Uterus (tissue), 4 donors: ENCODE results near the gene BMP2K. TPM values are rescaled to one million over a fixed set of nuclear protein-coding genes. Genes with fewer than 3 reads are reported as not detected.
"Not testable (repeated sequence)": the region's sequence is repeated elsewhere in the genome, so short reads cannot be mapped to it uniquely, and the experiment has no call there.

Experiments
- DNase-seq, 2 donors: peaks; one replicate each; pipeline ENCODE4 v3.0.0-alpha.2; 2019 to 2020
- H3K27ac ChIP-seq, 2 donors: fragments of 200-600 bp; sonication (generic); 1 replicate in 1 of 2; 2 replicates in 1 of 2; pipeline ENCODE4 v1.5.1; 2016 to 2018
- H3K27me3 ChIP-seq, 2 donors: fragments of 200-600 bp; sonication (generic); one replicate each; pipeline ENCODE4 v1.5.1; 2018 to 2019; ENCODE audit warnings: control low read depth in 1 of 2
- H3K36me3 ChIP-seq, 2 donors: fragments of 200-600 bp; sonication (generic); one replicate each; pipeline ENCODE4 v1.5.1; 2019; ENCODE audit warnings: control low read depth in 1 of 2
- H3K4me1 ChIP-seq, 2 donors: fragments of 200-600 bp; sonication (generic); one replicate each; pipeline ENCODE4 v1.5.1; 2018 to 2019; ENCODE audit warnings: control low read depth in 1 of 2
- H3K4me3 ChIP-seq, 2 donors: fragments of 200-600 bp; sonication (generic); 1 replicate in 1 of 2; 2 replicates in 1 of 2; pipeline ENCODE4 v1.5.1; 2018 to 2019; ENCODE audit warnings: mild to moderate bottlenecking in 1 of 2
- H3K9me3 ChIP-seq, 2 donors: fragments of 200-600 bp; sonication (generic); one replicate each; pipeline ENCODE4 v1.5.1; 2019; ENCODE audit warnings: control low read depth in 1 of 2
- CTCF ChIP-seq, 4 experiments: fragments of 200-600 bp in 2 of 4; fragments of 450-650 bp in 2 of 4; sonication (generic) in 2 of 4; IDR thresholded peaks; one replicate each; pipeline ENCODE4 v1.5.1; 2016 to 2019; ENCODE audit warnings: antibody characterized with exemption in 4 of 4, mild to moderate bottlenecking in 2 of 4, moderate library complexity in 1 of 4
- POLR2A ChIP-seq, 2 donors: fragments of 450-650 bp; IDR thresholded peaks; one replicate each; pipeline ENCODE4 v1.6.1; 2016; ENCODE audit warnings: antibody characterized with exemption in 2 of 2, mild to moderate bottlenecking in 1 of 2, moderate library complexity in 1 of 2
- intact Hi-C: fragments of 100-400 bp; cut with DNase I; formaldehyde crosslinking; loops from one replicate; pipeline ENCODE4 v1.15.1; 2023; ENCODE audit warnings: low total_unique reads
- total RNA-seq, 4 donors: library from RNA; depleted of rRNA in 3 of 4; stranded (reverse); fragments of >200 nt in 3 of 4; gene quantifications; one replicate each; pipeline versions ENCODE4 v1.1.0 to v1.2.4, GENCODE V29; 2014 to 2023
- donor health status: DM: yes; HTN: yes; CAD: no.

The BMP2K gene
- total RNA-seq, 4 donors from 2014 or later: 14.7 to 67.3 (median 29.2) TPM

DNA sequence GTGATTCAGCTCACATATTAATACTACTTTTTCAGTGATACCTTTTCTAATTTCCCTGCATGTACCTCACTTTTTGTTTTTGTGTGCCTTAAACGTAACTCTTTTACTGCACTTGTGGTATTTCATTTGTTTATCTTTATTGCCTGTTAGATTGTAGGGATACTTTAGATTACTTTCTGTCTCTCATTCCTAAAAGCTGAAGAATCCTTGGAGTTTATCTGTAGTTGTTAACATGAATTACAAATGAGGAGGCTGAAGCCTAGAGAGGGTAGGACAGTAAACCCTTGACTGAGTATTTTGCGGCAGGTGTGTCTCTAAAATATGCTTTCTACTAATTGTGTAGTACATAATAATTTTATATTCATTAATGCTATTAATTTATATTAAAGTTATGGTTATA, 34.9 kb downstream of the BMP2K start:
- no peak for DNase-seq
- Histone ChIP-seq H3K9me3 (peaks cover 0 to 3% of the 10 kb centered on the region in 2 donors), H3K4me3 (no peak overlapping the region), H3K4me1 (no peaks in the 10 kb centered on the region), H3K27ac (no peak overlapping the region), H3K27me3 (no peaks in the 10 kb centered on the region), H3K36me3 (no peaks in the 10 kb centered on the region)
- intact Hi-C loops: no loop called here
- no peak for TF ChIP-seq POLR2A (IDR thresholded peaks at IDR 0.05)
- no peak for TF ChIP-seq CTCF (IDR thresholded peaks at IDR 0.05)

DNA sequence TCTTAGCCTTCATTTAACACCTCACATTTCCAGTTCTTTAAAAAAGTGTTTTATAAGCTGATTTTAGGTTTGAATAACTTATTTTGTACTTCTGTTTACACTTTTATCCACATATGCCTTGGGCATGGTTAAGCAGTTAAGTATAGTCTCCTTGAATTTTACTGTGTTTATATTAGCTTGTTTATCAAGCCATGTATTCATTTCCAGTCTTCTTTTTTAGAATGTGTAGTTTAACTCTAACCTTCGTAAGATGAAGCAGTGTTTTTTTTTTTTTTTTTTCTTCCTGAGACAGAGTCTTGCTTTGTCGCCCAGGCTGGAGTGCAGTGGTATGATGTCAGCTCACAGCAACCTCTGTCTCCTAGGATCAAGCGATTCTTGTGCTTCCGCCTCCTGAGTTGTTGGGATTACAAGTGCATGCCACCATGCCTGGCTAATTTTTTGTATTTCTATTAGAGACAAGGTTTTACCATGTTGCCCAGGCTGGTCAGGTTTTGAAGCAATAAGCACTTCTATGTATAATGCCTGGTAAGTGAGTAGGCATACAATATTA, 42.5 kb downstream of the BMP2K start:
- no peak for TF ChIP-seq POLR2A (IDR thresholded peaks at IDR 0.05)
- TF ChIP-seq CTCF (IDR thresholded peaks at IDR 0.05): no peak
- Histone ChIP-seq H3K36me3 (no peaks in the 10 kb centered on the region), H3K4me3 (no peak overlapping the region), H3K27me3 (no peaks in the 10 kb centered on the region), H3K27ac (no peak overlapping the region), H3K4me1 (no peaks in the 10 kb centered on the region), H3K9me3 (no peaks in the 10 kb centered on the region)
- DNase-seq: no peak
- intact Hi-C loops: no loop called here

DNA sequence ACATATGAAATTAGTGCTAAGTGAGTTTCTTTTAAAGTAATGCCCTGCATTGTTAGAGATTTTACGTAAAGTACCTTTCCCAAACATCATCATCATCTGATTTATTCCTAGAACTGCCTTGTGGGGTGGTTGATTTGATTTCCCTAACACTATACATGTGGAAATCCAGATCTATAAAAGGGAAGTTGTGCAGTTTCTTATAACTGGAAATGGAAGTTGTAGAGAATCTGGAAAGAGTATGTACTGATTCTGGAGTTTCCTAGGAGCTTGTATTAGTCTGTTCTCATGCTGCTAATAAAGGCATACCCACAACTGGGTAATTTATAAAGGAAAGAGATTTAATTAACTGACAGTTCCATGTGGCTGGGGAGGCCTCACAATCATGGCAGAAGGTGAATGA, 47.9 kb downstream of the BMP2K start:
- H3K36me3 ChIP-seq: no peaks in the 10 kb centered on the region
- H3K4me3 ChIP-seq: no peak overlapping the region
- no peaks in the 10 kb centered on the region for H3K27me3 ChIP-seq
- intact Hi-C loops: no loop called here
- no peak overlapping the region for H3K27ac ChIP-seq
- no peaks in the 10 kb centered on the region for H3K9me3 ChIP-seq
- TF ChIP-seq POLR2A (IDR thresholded peaks at IDR 0.05): no peak
- no peak for TF ChIP-seq CTCF (IDR thresholded peaks at IDR 0.05)
- DNase-seq: no peak
- H3K4me1 ChIP-seq: no peaks in the 10 kb centered on the region

DNA sequence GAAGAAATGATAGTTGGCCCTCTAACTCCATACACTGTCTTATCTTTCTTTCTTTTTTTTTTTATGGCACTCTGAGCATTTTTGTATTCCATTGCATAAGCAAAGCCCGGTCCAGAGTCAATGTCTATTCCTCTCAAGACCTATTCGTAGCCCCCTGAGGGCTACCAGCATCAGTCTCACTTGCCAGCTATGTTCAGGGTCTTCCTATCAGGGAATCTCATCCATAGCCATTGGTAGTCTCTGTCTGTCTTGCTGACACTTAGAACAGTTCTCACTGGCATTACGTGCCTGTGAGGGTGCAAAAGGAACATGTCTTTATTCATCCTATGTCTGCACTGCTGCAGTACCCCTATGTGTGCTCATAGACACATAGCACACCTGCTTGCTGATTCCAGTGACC, 51.0 kb downstream of the BMP2K start:
- intact Hi-C loops: no loop called here
- Histone ChIP-seq H3K36me3 (no peaks in the 10 kb centered on the region), H3K9me3 (no peaks in the 10 kb centered on the region), H3K27me3 (no peaks in the 10 kb centered on the region), H3K4me3 (no peak overlapping the region), H3K4me1 (no peaks in the 10 kb centered on the region), H3K27ac (no peak overlapping the region)
- no peak for DNase-seq
- TF ChIP-seq CTCF (IDR thresholded peaks at IDR 0.05): no peak
- no peak for TF ChIP-seq POLR2A (IDR thresholded peaks at IDR 0.05)

GRCh38 chr4:78829296-78829695, 53.1 kb downstream of the BMP2K start:
- H3K36me3 ChIP-seq: no peaks in the 10 kb centered on the region
- no peak overlapping the region for H3K27ac ChIP-seq
- no peak overlapping the region for H3K4me3 ChIP-seq
- H3K4me1 ChIP-seq: no peaks in the 10 kb centered on the region
- H3K27me3 ChIP-seq: no peaks in the 10 kb centered on the region
- no peak for TF ChIP-seq POLR2A (IDR thresholded peaks at IDR 0.05)
- no peak for TF ChIP-seq CTCF (IDR thresholded peaks at IDR 0.05)
- intact Hi-C loops: no loop called here
- no peak for DNase-seq
- H3K9me3 ChIP-seq: no peaks in the 10 kb centered on the region

DNA sequence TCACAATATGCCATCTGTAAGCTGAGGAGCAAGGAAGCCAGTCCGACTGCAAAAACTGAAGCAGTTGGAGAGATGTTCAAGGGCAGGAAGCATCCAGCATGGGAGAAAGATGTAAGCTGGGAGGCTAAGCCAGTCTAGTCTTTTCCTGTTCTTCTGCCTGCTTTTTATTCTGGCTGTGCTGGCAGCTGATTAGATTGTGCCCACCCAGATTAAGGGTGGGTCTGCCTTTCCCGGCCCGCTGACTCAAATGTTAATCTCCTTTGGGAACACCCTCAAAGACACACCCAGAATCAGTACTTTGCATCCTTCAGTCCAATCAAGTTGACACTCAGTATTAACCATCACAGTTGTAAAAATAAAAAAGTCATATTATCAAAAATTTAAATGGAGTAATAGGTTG, 63.5 kb downstream of the BMP2K start:
- DNase-seq, H3K36me3 ChIP-seq, H3K27ac ChIP-seq, H3K9me3 ChIP-seq, H3K27me3 ChIP-seq, intact Hi-C loops, H3K4me3 ChIP-seq, H3K4me1 ChIP-seq: not testable (repeated sequence)

- not testable (repeated sequence) for H3K36me3 ChIP-seq, DNase-seq, H3K4me1 ChIP-seq
Observed at GRCh38 chr4:78840286-78840685, 64.1 kb downstream of the BMP2K start.

More at GRCh38 chr4:78840286-78840685, 64.1 kb downstream of the BMP2K start:
- H3K9me3 ChIP-seq, H3K27ac ChIP-seq, H3K27me3 ChIP-seq, H3K4me3 ChIP-seq, intact Hi-C loops: not testable (repeated sequence)
